Fibroblast of lung (primary cell): ENCODE measurements around the gene NAA16.

Experiments
- CTCF ChIP-seq, 2 donors: IDR thresholded peaks in 1 of 2; conservative IDR thresholded peaks in 1 of 2; 1 replicate in 1 of 2; 2 replicates in 1 of 2; pipeline ENCODE4 v1.5.1; 2011 to 2012; ENCODE audit warnings: low read length in 2 of 2, control low read depth in 1 of 2, inconsistent platforms in 1 of 2, low read depth in 1 of 2, mild to moderate bottlenecking in 1 of 2
- EZH2 ChIP-seq: IDR thresholded peaks from 2 replicates; pipeline ENCODE4 v1.5.1; 2012; ENCODE audit warnings: low read length, control low read depth, mild to moderate bottlenecking; ENCODE audit errors: missing control alignments

GRCh38 chr13:41315443-41316047 is 4.5 kb downstream of the NAA16 start:
- TF ChIP-seq EZH2 (no peak), CTCF (conservative IDR thresholded peaks at IDR 0.05 in 1 of 2, IDR thresholded peaks at IDR 0.05 in 1 of 2; ENCODE audit: low read depth in 1 of 2, low read length in 2 of 2) (no peak)
